Measurements from ENCODE around the gene FOXN3. TPM values are rescaled to one million over a fixed set of nuclear protein-coding genes. Genes with fewer than 3 reads are reported as not detected.

Gene FOXN3
- total and polyA plus RNA-seq, 2 experiments from 2014 or later: 98.9 to 167 TPM

DNA sequence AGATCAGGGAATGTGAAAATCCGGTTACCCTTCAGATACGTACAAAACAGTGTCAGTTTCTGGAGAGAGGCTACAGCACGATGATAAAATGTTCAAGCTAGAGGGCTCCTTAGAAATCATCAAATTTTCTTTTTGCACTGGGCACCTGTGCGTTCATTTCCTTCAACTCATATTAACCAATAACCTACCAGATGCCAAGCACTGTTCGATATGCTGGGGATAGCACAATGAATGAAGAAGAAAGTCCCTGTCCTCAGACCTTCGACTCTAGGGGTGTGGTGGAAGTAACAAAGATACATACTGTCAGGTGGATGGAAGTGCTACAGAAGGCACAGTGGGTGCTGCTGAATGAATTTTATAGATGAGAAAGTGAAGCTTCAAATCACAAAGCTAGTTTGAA is 172.3 kb downstream of the FOXN3 start (continued):
- TF ChIP-seq ZNF462 (CRISPR knock-in tag; IDR thresholded peaks at IDR 0.05) (no peak), ETS1 (IDR thresholded peaks at IDR 0.05) (no peak), REST (IDR thresholded peaks at IDR 0.05; ENCODE audit: unreplicated experiment) (no peak), ZNF114 (CRISPR knock-in tag; IDR thresholded peaks at IDR 0.05) (no peak), JUNB (IDR thresholded peaks at IDR 0.05; ENCODE audit: unreplicated experiment) (no peak), EZH2 (IDR thresholded peaks at IDR 0.05; ENCODE audit: low read depth, unreplicated experiment) (no peak)

Data from GM23338 (cell line).